H1 (cell line): ENCODE data around the gene C19orf53. TPM values are rescaled to one million over a fixed set of nuclear protein-coding genes. Genes with fewer than 3 reads are reported as not detected.

Experiments
- CTCF ChIA-PET: fragments of 300-600 bp; sonication (Branson Sonifier 250); formaldehyde crosslinking; loops from one replicate; lab custom pipeline; 2021; ENCODE audit not compliant: partially characterized antibody; lab: Charles Lee
- POLR2A ChIA-PET: fragments of 300-600 bp; sonication (Branson Sonifier 250); formaldehyde crosslinking; loops from one replicate; lab custom pipeline; 2021; ENCODE audit warnings: inconsistent platforms; ENCODE audit not compliant: partially characterized antibody; lab: Charles Lee
- DNase-seq, 2 experiments: peaks; one replicate each; pipeline versions ENCODE4 v3.0.0 to v3.0.0-alpha.2; 2010 to 2022; ENCODE audit warnings: low spot score in 2 of 2, low read depth in 1 of 2, mixed read lengths in 1 of 2
- FAIRE-seq: peaks from 2 replicates; lab custom pipeline; 2011; peaks lifted over from hg19 to GRCh38; lab: Jason Lieb, UNC
- H2AFZ ChIP-seq: 2 replicates; pipeline ENCODE4 v1.8.1; 2012; ENCODE audit warnings: low read length, inconsistent platforms
- H2AK5ac ChIP-seq: 2 replicates; pipeline ENCODE4 v1.6.1; 2013; ENCODE audit warnings: low read depth, low read length
- H2BK120ac ChIP-seq: replicated peaks from 2 replicates; pipeline ENCODE3; 2013; ENCODE audit warnings: low read depth, low read length, inconsistent platforms
- H2BK12ac ChIP-seq: 2 replicates; pipeline ENCODE4 v1.6.1; 2013; ENCODE audit warnings: low read depth, low read length
- H2BK15ac ChIP-seq: 2 replicates; pipeline ENCODE4 v1.6.1; 2013; ENCODE audit warnings: low read length
- H2BK20ac ChIP-seq: 2 replicates; pipeline ENCODE4 v1.6.1; 2013; ENCODE audit warnings: low read length
- H2BK5ac ChIP-seq: 2 replicates; pipeline ENCODE4 v1.6.1; 2013; ENCODE audit warnings: low read depth, low read length
- H3K14ac ChIP-seq: 2 replicates; pipeline ENCODE4 v1.6.1; 2013; ENCODE audit warnings: inconsistent platforms; ENCODE audit not compliant: insufficient read length
- H3K18ac ChIP-seq: 2 replicates; pipeline ENCODE4 v1.6.1; 2013; ENCODE audit warnings: low read length; ENCODE audit errors: extremely low read depth
- H3K23ac ChIP-seq: 2 replicates; pipeline ENCODE4 v1.6.1; 2013; ENCODE audit warnings: inconsistent platforms; ENCODE audit not compliant: insufficient read length
- H3K23me2 ChIP-seq: 2 replicates; pipeline ENCODE4 v1.6.1; 2013; ENCODE audit warnings: low read depth, low read length
- H3K27ac ChIP-seq: 2 replicates; pipeline ENCODE4 v1.6.1; 2011; ENCODE audit warnings: low read depth, low read length, inconsistent platforms
- H3K27me3 ChIP-seq, 4 experiments: replicated peaks in 1 of 4; 1 replicate in 1 of 4; 2 replicates in 3 of 4; pipeline versions ENCODE4 v1.6.1 to v1.8.1; 2011 to 2013; ENCODE audit warnings: low read length in 3 of 4, mild to moderate bottlenecking in 3 of 4, inconsistent platforms in 2 of 4, mixed read lengths in 2 of 4, moderate library complexity in 1 of 4; ENCODE audit not compliant: control insufficient read depth in 3 of 4, insufficient read depth in 3 of 4; ENCODE audit errors: extremely low read depth in 1 of 4
- H3K36me3 ChIP-seq, 4 experiments: 2 replicates each; pipeline versions ENCODE4 v1.6.1 to v1.8.1; 2011 to 2013; ENCODE audit warnings: mild to moderate bottlenecking in 4 of 4, low read length in 3 of 4, moderate library complexity in 2 of 4, control low read depth in 1 of 4, inconsistent platforms in 1 of 4; ENCODE audit not compliant: insufficient read depth in 4 of 4, control insufficient read depth in 2 of 4
- H3K4ac ChIP-seq: replicated peaks from 2 replicates; pipeline ENCODE3; 2013; ENCODE audit warnings: low read length, low read depth, mixed read lengths, inconsistent platforms; ENCODE audit not compliant: insufficient read length
- H3K4me1 ChIP-seq, 4 experiments: replicated peaks in 1 of 4; 1 replicate in 1 of 4; 2 replicates in 3 of 4; pipeline versions ENCODE4 v1.6.1 to v1.8.1; 2011 to 2013; ENCODE audit warnings: low read length in 3 of 4, inconsistent platforms in 2 of 4, mixed read lengths in 1 of 4; ENCODE audit not compliant: insufficient read depth in 4 of 4, control insufficient read depth in 3 of 4
- H3K4me2 ChIP-seq, 2 experiments: 2 replicates each; pipeline versions ENCODE4 v1.6.1 to v1.8.1; 2011 to 2013; ENCODE audit warnings: low read depth in 2 of 2, low read length in 2 of 2, control low read depth in 1 of 2, inconsistent platforms in 1 of 2, mild to moderate bottlenecking in 1 of 2; ENCODE audit not compliant: insufficient read depth in 1 of 2
- H3K4me3 ChIP-seq, 4 experiments: fragments of 200-600, 300-600 bp in 1 of 4; sonication (generic), shearing (Covaris generic), sonication (Bioruptor Twin) in 1 of 4; 2 replicates each; pipeline versions ENCODE4 v1.5.1 to v1.8.1; 2011 to 2016; ENCODE audit warnings: low read length in 4 of 4, low read depth in 3 of 4, control low read depth in 2 of 4, inconsistent platforms in 2 of 4, mild to moderate bottlenecking in 2 of 4, mixed read lengths in 1 of 4, moderate library complexity in 1 of 4; ENCODE audit not compliant: insufficient read depth in 2 of 4; ENCODE audit errors: extremely low read depth in 1 of 4
- H3K56ac ChIP-seq: replicated peaks from 2 replicates; pipeline ENCODE3; 2013; ENCODE audit warnings: low read depth, mild to moderate bottlenecking, mixed read lengths, low read length, inconsistent platforms; ENCODE audit not compliant: insufficient read length
- H3K79me1 ChIP-seq: 2 replicates; pipeline ENCODE4 v1.6.1; 2013; ENCODE audit warnings: low read depth, low read length, control low read depth
- H3K79me2 ChIP-seq, 2 experiments: 2 replicates each; pipeline versions ENCODE4 v1.6.1 to v1.8.1; 2012 to 2013; ENCODE audit warnings: low read length in 2 of 2, mild to moderate bottlenecking in 2 of 2, inconsistent platforms in 1 of 2; ENCODE audit not compliant: insufficient read depth in 2 of 2, control insufficient read depth in 1 of 2
- H3K9ac ChIP-seq, 4 experiments: replicated peaks in 1 of 4; 1 replicate in 1 of 4; 2 replicates in 3 of 4; pipeline versions ENCODE4 v1.6.1 to v1.8.1; 2011 to 2013; ENCODE audit warnings: low read depth in 3 of 4, low read length in 3 of 4, control low read depth in 2 of 4, mild to moderate bottlenecking in 2 of 4, moderate library complexity in 2 of 4, inconsistent platforms in 1 of 4; ENCODE audit errors: extremely low read depth in 1 of 4
- H3K9me3 ChIP-seq, 2 experiments: 2 replicates each; pipeline versions ENCODE4 v1.6.1 to v1.8.1; 2012 to 2013; ENCODE audit warnings: mild to moderate bottlenecking in 2 of 2, moderate library complexity in 2 of 2, control low read depth in 1 of 2, inconsistent platforms in 1 of 2, low read depth in 1 of 2, low read length in 1 of 2, mixed read lengths in 1 of 2; ENCODE audit not compliant: insufficient read depth in 2 of 2
- H4K20me1 ChIP-seq, 2 experiments: replicated peaks in 1 of 2; 2 replicates each; pipeline versions ENCODE3 to v1.8.1; 2011 to 2013; ENCODE audit warnings: inconsistent platforms in 2 of 2, low read length in 2 of 2, mild to moderate bottlenecking in 1 of 2; ENCODE audit not compliant: insufficient read depth in 2 of 2, control insufficient read depth in 1 of 2
- H4K5ac ChIP-seq: 2 replicates; pipeline ENCODE4 v1.6.1; 2013; ENCODE audit warnings: low read length, low read depth, mixed read lengths, inconsistent platforms; ENCODE audit not compliant: insufficient read length
- H4K8ac ChIP-seq: 2 replicates; pipeline ENCODE4 v1.8.0; 2013; ENCODE audit warnings: mild to moderate bottlenecking, moderate library complexity, low read length, inconsistent platforms; ENCODE audit not compliant: insufficient read depth; ENCODE audit errors: extremely low read depth
- H4K91ac ChIP-seq: replicated peaks from 2 replicates; pipeline ENCODE3; 2013; ENCODE audit warnings: low read length, mixed read lengths, inconsistent platforms; ENCODE audit not compliant: insufficient read length
- ASH2L ChIP-seq: fragments of 200-600, 300-600 bp; sonication (generic); IDR thresholded peaks from one replicate; pipeline ENCODE4 v1.7.1; 2017; ENCODE audit warnings: low read length
- ATF3 ChIP-seq: IDR thresholded peaks from 2 replicates; pipeline ENCODE4 v1.6.1; 2011; ENCODE audit warnings: low read depth, mild to moderate bottlenecking, low read length; ENCODE audit not compliant: insufficient read depth
- CREB1 ChIP-seq: IDR thresholded peaks from 2 replicates; pipeline ENCODE4 v1.6.1; 2012; ENCODE audit warnings: inconsistent platforms
- FOSL1 ChIP-seq: IDR thresholded peaks from 2 replicates; pipeline ENCODE4 v1.6.1; 2011; ENCODE audit warnings: mild to moderate bottlenecking, low read depth, low read length, moderate library complexity; ENCODE audit not compliant: insufficient read depth
- KDM5A ChIP-seq: fragments of 200-600 bp; IDR thresholded peaks from 2 replicates; pipeline ENCODE4 v1.7.1; 2012; ENCODE audit warnings: mild to moderate bottlenecking, low read length, inconsistent platforms, mixed read lengths
- MAX ChIP-seq: IDR thresholded peaks from 2 replicates; pipeline ENCODE4 v1.6.1; 2012; ENCODE audit warnings: inconsistent platforms
- WGBS, 2 experiments: shearing (Covaris generic) in 1 of 2; methylation state at CpG; one replicate each; pipeline versions ENCODE4 v1.1.6 to v1.1.7; 2013 to 2015; ENCODE audit warnings: low lambda C conversion rate in 2 of 2, mixed read lengths in 2 of 2, inconsistent platforms in 1 of 2, low coverage in 1 of 2, missing lambda C conversion rate in 1 of 2; ENCODE audit not compliant: insufficient replicate concordance in 2 of 2, insufficient coverage in 1 of 2, insufficient read length in 1 of 2; ENCODE audit errors: extremely low coverage in 1 of 2, missing lambda C conversion rate in 1 of 2; 5-methylcytosine and 5-hydroxymethylcytosine counted together
- polyA plus RNA-seq, 7 experiments: library from polyadenylated mRNA; depleted of rRNA in 3 of 7; stranded (reverse) in 5 of 7; unstranded in 2 of 7; fragments of >200 nt in 5 of 7; fragments of 200-250 nt in 2 of 7; gene quantifications; 1 replicate in 5 of 7; 2 replicates in 1 of 7; 4 replicates in 1 of 7; pipeline versions ENCODE4 v1.2.1 to v1.2.3, GENCODE V29; 2011 to 2013; ENCODE audit warnings: missing spikeins in 2 of 7, mixed read lengths in 2 of 7
- total RNA-seq: library from RNA; stranded (reverse); fragmentation: NEBNext Ultra II Directional; extraction: Animal tissue kit (Norgen Biotek cat#: 25700); gene quantifications from 2 replicates; pipeline ENCODE4 v1.2.1, GENCODE V29; 2021

C19orf53 gene
- total and polyA plus RNA-seq, 2 of the 8 experiments (the other 6 are each of a cell fraction or from before 2014, with no cell fraction given), result 104 to 169 TPM

GRCh38 chr19:13726323-13726722, 47.9 kb upstream of the C19orf53 start:
- Histone ChIP-seq H3K36me3 (no peaks in the 10 kb centered on the region), H2AK5ac (no peak overlapping the region), H2BK5ac (no peak overlapping the region), H3K56ac (no peak overlapping the region), H2AFZ (no peak overlapping the region), H2BK120ac (no peak overlapping the region), H4K20me1 (no peaks in the 10 kb centered on the region), H3K9me3 (no peaks in the 10 kb centered on the region), H3K4me1 (peaks cover 0 to 5% (median 0%) of the 10 kb centered on the region in 4 experiments; a peak in 2 of 7 replicates), H4K5ac (no peak overlapping the region), H3K4ac (no peak overlapping the region), H2BK15ac (no peak overlapping the region), H3K27me3 (no peaks in the 10 kb centered on the region), H3K18ac (no peak overlapping the region), H3K4me2 (no peak overlapping the region), H2BK12ac (no peak overlapping the region), H2BK20ac (no peak overlapping the region), H3K27ac (no peak overlapping the region), H3K14ac (no peak overlapping the region), H3K79me2 (no peaks in the 10 kb centered on the region), H3K9ac (no peak overlapping the region), H3K79me1 (no peaks in the 10 kb centered on the region; the same call in 1 of the 2 replicates), H3K23me2 (no peaks in the 10 kb centered on the region), H4K8ac (no peak overlapping the region), H3K4me3 (no peak overlapping the region), H3K23ac (no peak overlapping the region), H4K91ac (no peak overlapping the region)
- WGBS, 2 experiments, result 95% methylated on average over 5 of the region's 5 CpGs; no CpG with 5 or more reads in 1 of the 2 experiments
- DNase-seq, result no peak
- TF ChIP-seq MAX (no peak), CREB1 (no peak), KDM5A (no peak), ATF3 (no peak), FOSL1 (no peak), ASH2L (no peak)
- POLR2A ChIA-PET, result interaction anchor here (0.6 to 1.3 kb wide), 2 partner anchors 20 to 88 kb away, joined by 4 read pairs; no protein-coding TSS in a partner anchor
- CTCF ChIA-PET, result interaction anchor here (0.6 to 2.1 kb wide), 6 partner anchors 9 to 448 kb away, joined by 3 to 6 read pairs (median 4); no protein-coding TSS in a partner anchor
- FAIRE-seq, result no peak
